Embryonic facial prominence (tissue), 1 donor: Measurements from ENCODE around the gene RNF5.
A peak's percentile ranks its signal among the peaks of the same experiment; 100 is the strongest.
"Not testable (repeated sequence)": the region's sequence is repeated elsewhere in the genome, so short reads cannot be mapped to it uniquely, and the experiment has no call there.

Experiments used
- DNase-seq: peaks from one replicate; pipeline ENCODE4 v3.0.0-alpha.2; 2016; ENCODE audit errors: extremely low spot score

RNF5 gene

GRCh38 chr6:32189069-32189741 lies 11.0 kb downstream of the RNF5 start:
- no peak for DNase-seq

GRCh38 chr6:32189742-32190053 lies 11.5 kb downstream of the RNF5 start:
- no peak for DNase-seq

DNA sequence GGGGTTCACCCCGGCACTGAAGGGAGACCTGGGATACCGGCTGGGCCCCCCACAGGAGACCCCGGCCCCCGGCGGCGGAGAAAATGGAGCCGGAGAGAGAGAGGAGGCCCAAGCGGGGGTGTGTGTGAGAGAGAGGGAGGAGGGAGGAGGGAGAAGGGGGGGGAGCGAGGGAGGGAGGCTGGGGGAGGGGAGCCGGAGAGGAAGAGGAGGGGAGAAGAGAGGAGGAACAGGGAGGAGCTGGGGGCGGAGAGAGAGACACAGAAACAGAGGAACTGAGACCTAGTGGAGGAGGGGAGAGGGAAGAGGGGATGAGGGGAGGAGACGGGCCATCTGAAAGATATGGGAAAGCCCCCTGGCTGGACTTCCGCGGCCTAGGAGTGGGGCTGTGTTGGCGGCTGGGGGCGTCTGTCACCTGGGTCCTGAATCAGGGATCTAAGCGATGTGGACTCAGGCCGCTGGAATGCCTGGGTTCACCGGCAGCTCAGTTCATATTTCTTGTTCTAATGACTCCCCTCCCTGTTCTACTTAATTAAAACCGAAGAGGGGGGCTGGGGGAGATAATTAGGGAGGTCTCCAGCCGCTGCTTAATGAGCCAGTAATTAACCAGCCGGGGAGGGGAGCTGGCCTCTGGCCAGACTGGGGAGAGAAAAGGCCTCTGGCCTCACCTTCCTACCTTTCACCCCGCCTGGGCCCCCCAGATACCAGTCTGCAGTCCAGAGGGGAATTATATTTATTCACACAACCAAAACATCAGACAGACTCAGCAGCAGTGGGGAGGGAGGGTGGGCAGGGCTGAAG lies 12.0 kb downstream of the RNF5 start, which contains the start of gene PBX2:
TSS of gene PBX2 (minus strand) at position 149 of the 798 bp plus-strand sequence. CDS start 287 bp downstream, outside the sequence.
- DNase-seq: peak; percentile 95

- no peak for DNase-seq
Measured at GRCh38 chr6:32190911-32191677, 12.9 kb downstream of the RNF5 start.

DNA sequence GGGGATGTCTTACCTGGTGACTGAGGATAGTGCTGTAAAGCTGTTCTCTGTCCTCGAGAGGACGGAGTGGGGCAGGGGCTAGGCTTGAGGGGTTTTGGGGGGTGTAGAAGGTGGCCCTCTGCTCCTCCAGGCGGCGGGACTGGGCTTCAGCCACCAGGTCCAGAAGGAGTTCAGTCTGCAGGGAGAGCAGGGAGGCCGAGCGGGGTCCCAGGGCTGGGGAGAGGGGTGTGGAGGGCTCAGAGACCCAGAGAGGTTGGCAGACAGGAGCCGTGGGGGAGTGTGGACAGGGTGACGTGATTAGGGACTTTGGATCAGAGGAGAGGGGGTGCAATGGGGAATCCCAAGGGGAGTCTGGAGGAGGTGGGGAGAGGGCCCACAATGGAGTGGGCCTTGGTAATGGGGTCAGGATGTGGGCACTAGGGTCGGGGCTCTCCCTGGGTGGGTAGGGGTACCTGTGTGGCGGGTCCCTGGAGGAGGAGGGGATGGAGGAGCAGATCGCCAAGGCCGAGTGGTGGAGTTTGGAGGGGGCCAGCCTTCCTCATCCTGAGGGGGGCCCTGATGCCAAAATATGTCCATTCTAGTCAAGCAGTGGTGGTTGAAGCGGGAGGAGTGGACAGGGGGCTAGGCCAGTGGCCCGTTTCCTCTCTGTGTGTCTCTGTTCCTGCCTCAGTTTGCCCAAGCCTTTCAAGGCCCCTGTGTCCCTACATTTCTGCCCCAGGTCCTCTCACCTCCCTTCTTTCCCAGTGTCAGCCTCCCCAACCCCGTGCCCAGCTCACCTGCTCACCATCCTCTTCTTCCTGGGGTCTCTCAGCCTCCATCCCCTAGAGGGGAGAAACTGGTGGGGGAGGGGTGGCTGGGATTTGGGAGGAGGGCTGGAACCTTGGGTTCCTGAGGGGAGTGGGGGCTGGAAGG lies 13.7 kb downstream of the RNF5 start:
- DNase-seq: no peak

GRCh38 chr6:32192608-32193039 lies 14.4 kb downstream of the RNF5 start, which contains the start of gene GPSM3:
Gene GPSM3, minus strand, starts transcription at chr6:32192643. Its CDS starts 130 bp downstream, at chr6:32192513.
- no peak for DNase-seq

DNA sequence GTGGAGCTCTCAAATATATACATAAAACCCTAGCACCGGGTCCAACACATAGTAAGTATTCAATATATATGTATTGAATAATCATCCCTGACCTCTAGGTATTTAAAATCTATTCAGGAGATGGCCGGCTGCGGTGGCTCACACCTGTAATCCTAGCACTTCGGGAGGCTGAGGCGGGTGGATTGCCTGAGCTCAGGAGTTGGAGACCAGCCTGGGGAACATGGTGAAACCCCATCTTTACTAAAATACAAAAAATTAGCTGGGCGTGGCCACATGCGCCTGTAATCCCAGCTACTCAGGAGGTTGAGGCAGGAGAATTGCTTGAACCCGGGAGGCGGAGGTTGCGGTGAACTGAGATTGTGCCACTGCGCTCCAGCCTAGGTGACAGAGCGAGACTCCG lies 14.9 kb downstream of the RNF5 start:
- DNase-seq: not testable (repeated sequence)

- no peak for DNase-seq
Measured at GRCh38 chr6:32194388-32194787, 16.2 kb downstream of the RNF5 start.

DNA sequence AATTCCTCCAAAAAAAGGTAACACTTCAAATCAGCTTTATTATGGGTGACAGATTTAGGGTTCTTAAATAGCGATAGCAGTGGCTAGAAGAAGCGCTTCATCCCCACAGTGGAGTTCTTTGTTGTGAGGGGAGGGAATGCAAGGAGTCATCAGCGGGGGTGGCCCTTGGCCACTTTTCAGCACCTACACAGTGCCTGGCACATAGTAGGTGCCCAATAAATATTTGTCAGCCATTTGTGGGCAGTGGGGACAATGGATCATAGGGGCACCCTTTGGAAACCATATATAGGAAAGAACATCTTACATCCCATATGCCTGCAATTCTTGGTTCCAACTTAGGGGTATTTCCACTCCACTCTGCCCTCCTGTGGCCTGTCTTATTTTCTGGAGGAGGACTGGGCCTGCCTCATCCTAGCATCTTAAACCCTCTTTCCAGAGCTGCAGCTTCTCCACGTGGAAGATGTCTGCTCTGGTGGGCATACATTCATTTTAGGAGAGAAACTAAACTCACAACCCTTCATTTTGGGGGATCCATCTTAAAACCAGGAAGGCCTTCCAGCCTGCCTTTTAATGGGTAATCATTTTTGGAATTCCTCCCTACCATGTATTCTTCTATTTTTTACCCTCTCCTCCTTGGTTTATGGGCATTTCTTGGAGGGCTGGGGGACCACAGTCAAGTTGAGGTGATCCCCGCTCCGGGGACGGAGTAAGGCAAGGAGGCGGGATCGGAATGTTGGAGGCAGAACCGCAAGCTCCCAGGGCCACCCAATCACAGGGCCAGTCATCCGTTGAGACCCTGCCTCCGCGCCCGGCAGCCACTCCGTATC lies 16.8 kb downstream of the RNF5 start:
- DNase-seq: no peak

DNA sequence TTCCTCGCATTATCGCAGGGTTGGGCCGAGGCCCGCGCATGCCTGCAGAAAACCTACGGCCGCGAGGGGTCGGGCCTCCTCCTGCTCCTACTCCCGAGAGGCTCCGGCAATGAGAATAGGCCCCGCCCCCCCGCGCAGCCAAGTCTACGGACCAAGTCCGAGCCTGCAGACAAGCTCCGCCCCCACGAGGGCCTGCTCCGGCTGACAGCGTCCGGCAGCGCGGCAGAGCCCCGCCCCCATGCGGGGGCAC lies 17.4 kb downstream of the RNF5 start:
- DNase-seq: peak; percentile 97

- peak; percentile 81 for DNase-seq
Measured at GRCh38 chr6:32195902-32196681, 17.9 kb downstream of the RNF5 start.

GRCh38 chr6:32196682-32197616 lies 18.7 kb downstream of the RNF5 start:
- DNase-seq: no peak

DNA sequence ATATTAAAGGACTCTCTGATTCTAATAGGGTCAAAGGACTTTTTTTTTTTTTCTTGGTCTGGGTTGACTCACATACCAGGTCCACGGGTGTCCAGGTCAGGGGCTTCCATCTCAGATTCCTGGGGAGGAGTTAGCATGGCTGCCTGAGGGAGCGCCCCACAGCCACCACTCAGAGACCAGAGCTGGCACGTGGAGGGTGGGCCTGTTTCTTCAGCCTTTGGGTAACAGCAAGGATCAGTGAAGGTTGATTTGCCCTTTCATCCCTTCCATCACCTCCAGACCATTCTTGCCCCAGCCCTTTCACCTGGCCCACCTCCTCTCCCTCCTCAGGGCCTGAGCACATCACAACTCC lies 20.1 kb downstream of the RNF5 start:
- DNase-seq: no peak

GRCh38 chr6:32198866-32199265 lies 20.7 kb downstream of the RNF5 start:
- no peak for DNase-seq

- no peak for DNase-seq
Measured at GRCh38 chr6:32200711-32201475, 22.7 kb downstream of the RNF5 start.

- DNase-seq: no peak
Measured at GRCh38 chr6:32202186-32202585, 24.0 kb downstream of the RNF5 start.

DNA sequence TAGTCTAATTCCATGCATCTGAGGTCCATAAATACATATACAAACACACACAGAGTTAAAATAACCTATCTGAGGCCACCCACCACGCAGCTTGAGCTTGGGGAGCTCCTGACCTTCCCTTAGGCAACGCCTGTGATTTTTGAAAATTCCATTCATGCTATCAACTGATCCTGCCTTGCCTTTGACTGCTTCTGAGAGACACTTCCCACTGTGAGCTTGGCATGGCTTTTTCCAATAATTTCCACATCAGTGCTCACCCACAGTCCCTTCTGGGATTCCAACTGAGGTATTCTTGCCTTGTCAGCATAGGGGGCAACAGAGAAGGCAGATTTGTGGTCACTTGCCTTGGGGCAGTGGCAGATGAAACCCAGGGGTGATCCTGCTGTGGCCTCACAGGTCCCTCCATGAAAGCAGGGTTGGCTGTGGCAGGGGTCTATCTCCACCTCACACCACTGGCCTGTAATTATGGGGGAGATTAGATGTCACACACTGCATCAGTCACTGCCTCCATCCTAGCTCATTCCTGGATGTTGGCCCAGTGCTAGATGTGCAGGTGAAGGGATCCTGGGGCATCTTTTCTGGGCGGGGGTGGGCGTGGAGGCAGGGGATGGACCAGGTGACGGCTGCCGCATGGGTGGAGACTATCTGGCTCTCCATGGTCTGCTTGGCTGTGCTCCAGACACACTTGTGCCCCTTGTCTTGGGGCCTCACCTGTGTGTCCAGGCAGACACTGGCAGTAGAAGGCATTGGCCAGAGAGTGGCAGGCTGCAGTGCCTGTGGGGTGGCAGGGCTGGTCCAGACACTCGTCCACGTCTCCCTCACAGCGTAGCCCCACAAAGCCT lies 25.4 kb downstream of the RNF5 start:
- no peak for DNase-seq
